Panc1 (cell line): ENCODE measurements around the gene KCNK2.

Experiments
- POLR2AphosphoS5 ChIP-seq: IDR thresholded peaks from 2 replicates; pipeline ENCODE4 v1.6.1; 2012; ENCODE audit warnings: mild to moderate bottlenecking, low read depth, low read length, moderate library complexity
- SIN3A ChIP-seq: IDR thresholded peaks from 2 replicates; pipeline ENCODE4 v1.6.1; 2012; ENCODE audit warnings: low read depth, mild to moderate bottlenecking, low read length, moderate library complexity, borderline replicate concordance; ENCODE audit not compliant: insufficient read depth
- TCF7L2 ChIP-seq: IDR thresholded peaks from 2 replicates; pipeline ENCODE4 v1.6.1; 2011; ENCODE audit warnings: mild to moderate bottlenecking, low read depth, low read length, inconsistent platforms
- TF ChIP-seq, protein P1 (sequence below): fragments of 450-650 bp; IDR thresholded peaks from 2 replicates; pipeline ENCODE4 v1.5.1; 2017; ENCODE audit warnings: mild to moderate bottlenecking
- TF ChIP-seq, protein P2 (sequence below), 2 experiments: IDR thresholded peaks; 2 replicates each; pipeline ENCODE4 v1.6.1; 2011 to 2012; ENCODE audit warnings: low read depth in 2 of 2, control low read depth in 1 of 2, low read length in 1 of 2, mild to moderate bottlenecking in 1 of 2, moderate library complexity in 1 of 2; ENCODE audit not compliant: insufficient read depth in 1 of 2

DNA sequence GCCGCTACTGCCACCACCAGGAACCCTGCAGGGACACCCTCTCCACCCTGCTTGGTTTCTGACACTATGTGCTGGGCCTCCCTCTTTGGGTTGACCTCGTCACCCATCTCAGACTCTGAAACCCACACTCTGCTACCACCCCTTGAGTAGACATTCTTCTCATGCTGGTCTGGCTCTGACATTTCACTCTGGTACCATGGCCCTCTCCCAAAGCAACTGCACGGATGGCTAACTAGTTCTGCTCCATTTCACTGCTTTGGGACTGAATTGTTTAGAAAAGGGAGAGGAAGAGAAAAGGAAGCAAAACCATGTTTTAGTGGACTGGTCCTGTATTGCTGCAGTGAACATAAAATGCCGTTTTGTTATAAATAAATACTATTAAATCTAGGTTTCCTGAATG lies 137.8 kb downstream of the KCNK2 start:
- TF ChIP-seq, protein P1, sequence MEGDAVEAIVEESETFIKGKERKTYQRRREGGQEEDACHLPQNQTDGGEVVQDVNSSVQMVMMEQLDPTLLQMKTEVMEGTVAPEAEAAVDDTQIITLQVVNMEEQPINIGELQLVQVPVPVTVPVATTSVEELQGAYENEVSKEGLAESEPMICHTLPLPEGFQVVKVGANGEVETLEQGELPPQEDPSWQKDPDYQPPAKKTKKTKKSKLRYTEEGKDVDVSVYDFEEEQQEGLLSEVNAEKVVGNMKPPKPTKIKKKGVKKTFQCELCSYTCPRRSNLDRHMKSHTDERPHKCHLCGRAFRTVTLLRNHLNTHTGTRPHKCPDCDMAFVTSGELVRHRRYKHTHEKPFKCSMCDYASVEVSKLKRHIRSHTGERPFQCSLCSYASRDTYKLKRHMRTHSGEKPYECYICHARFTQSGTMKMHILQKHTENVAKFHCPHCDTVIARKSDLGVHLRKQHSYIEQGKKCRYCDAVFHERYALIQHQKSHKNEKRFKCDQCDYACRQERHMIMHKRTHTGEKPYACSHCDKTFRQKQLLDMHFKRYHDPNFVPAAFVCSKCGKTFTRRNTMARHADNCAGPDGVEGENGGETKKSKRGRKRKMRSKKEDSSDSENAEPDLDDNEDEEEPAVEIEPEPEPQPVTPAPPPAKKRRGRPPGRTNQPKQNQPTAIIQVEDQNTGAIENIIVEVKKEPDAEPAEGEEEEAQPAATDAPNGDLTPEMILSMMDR: no peak
- TF ChIP-seq, protein P2, sequence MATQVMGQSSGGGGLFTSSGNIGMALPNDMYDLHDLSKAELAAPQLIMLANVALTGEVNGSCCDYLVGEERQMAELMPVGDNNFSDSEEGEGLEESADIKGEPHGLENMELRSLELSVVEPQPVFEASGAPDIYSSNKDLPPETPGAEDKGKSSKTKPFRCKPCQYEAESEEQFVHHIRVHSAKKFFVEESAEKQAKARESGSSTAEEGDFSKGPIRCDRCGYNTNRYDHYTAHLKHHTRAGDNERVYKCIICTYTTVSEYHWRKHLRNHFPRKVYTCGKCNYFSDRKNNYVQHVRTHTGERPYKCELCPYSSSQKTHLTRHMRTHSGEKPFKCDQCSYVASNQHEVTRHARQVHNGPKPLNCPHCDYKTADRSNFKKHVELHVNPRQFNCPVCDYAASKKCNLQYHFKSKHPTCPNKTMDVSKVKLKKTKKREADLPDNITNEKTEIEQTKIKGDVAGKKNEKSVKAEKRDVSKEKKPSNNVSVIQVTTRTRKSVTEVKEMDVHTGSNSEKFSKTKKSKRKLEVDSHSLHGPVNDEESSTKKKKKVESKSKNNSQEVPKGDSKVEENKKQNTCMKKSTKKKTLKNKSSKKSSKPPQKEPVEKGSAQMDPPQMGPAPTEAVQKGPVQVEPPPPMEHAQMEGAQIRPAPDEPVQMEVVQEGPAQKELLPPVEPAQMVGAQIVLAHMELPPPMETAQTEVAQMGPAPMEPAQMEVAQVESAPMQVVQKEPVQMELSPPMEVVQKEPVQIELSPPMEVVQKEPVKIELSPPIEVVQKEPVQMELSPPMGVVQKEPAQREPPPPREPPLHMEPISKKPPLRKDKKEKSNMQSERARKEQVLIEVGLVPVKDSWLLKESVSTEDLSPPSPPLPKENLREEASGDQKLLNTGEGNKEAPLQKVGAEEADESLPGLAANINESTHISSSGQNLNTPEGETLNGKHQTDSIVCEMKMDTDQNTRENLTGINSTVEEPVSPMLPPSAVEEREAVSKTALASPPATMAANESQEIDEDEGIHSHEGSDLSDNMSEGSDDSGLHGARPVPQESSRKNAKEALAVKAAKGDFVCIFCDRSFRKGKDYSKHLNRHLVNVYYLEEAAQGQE (IDR thresholded peaks at IDR 0.05; ENCODE audit: insufficient read depth in 1 of 2, low read depth in 2 of 2, low read length in 1 of 2): no peak
- TF ChIP-seq POLR2AphosphoS5 (no peak), SIN3A (no peak), TCF7L2 (no peak)
